SK-N-SH treated with all-trans-retinoic acid at 6 μM for 48 hours (cell line): ENCODE data around the gene DCAF15.

Source experiments
- BACH2 ChIP-seq: fragments of 250-450 bp; sonication (Bioruptor Pico); IDR thresholded peaks from 2 replicates; pipeline ENCODE4 v1.9.0; 2021; ENCODE audit warnings: mild to moderate bottlenecking, borderline replicate concordance
- CREB5 ChIP-seq: fragments of 250-450 bp; sonication (Bioruptor Pico); IDR thresholded peaks from 2 replicates; pipeline ENCODE4 v1.5.1; 2020; ENCODE audit warnings: low read depth, mild to moderate bottlenecking, moderate library complexity
- GLIS3 ChIP-seq: fragments of 250-450 bp; sonication (Bioruptor Pico); IDR thresholded peaks from 2 replicates; pipeline ENCODE4 v1.5.0; 2020; ENCODE audit warnings: mild to moderate bottlenecking, moderate library complexity
- PATZ1 ChIP-seq: fragments of 250-450 bp; sonication (Bioruptor Pico); IDR thresholded peaks from 2 replicates; pipeline ENCODE4 v1.8.0; 2020; ENCODE audit warnings: mild to moderate bottlenecking, moderate library complexity, borderline replicate concordance
- TOX ChIP-seq: fragments of 250-450 bp; sonication (Bioruptor Pico); IDR thresholded peaks from 2 replicates; pipeline ENCODE4 v1.8.0; 2021; ENCODE audit warnings: mild to moderate bottlenecking, moderate library complexity, borderline replicate concordance
- ZC3H10 ChIP-seq: fragments of 250-450 bp; sonication (Bioruptor Pico); IDR thresholded peaks from 2 replicates; pipeline ENCODE4 v1.5.1; 2021; ENCODE audit warnings: mild to moderate bottlenecking, moderate library complexity

- TF ChIP-seq TOX (CRISPR knock-in tag) (no peak), GLIS3 (no peak), BACH2 (CRISPR knock-in tag) (no peak), CREB5 (CRISPR knock-in tag) (no peak), PATZ1 (CRISPR knock-in tag) (no peak), ZC3H10 (CRISPR knock-in tag) (no peak)
These were observed 16.4 kb upstream of the DCAF15 start for GRCh38 chr19:13935765-13936510.
